HepG2 (cell line): ENCODE results near the gene PCDHGA5. TPM values are rescaled to one million over a fixed set of nuclear protein-coding genes. Genes with fewer than 3 reads are reported as not detected.

Experiments
- ARID5B ChIP-seq: IDR thresholded peaks from 2 replicates; pipeline ENCODE4 v1.4.0; 2020; ENCODE audit warnings: mild to moderate bottlenecking, missing genetic modification reagents
- CBX5 ChIP-seq: sonication (generic); formaldehyde crosslinking; IDR thresholded peaks from 2 replicates; pipeline ENCODE4 v1.4.0; 2020; ENCODE audit warnings: missing genetic modification reagents, borderline replicate concordance
- GABPB1 ChIP-seq: IDR thresholded peaks from 2 replicates; pipeline ENCODE4 v1.6.1; 2016; ENCODE audit warnings: mild to moderate bottlenecking, missing genetic modification reagents, moderate library complexity, missing compliant biosample characterization
- HIC2 ChIP-seq: sonication (generic); formaldehyde crosslinking; IDR thresholded peaks from 2 replicates; pipeline ENCODE4 v1.9.0; 2022; ENCODE audit warnings: low read depth, missing genetic modification reagents
- IKZF4 ChIP-seq: sonication (generic); formaldehyde crosslinking; IDR thresholded peaks from 2 replicates; pipeline ENCODE4 v1.5.1; 2020; ENCODE audit warnings: borderline replicate concordance, mild to moderate bottlenecking, low read depth, missing genetic modification reagents; ENCODE audit errors: not compliant biosample characterization
- MTERF4 ChIP-seq: sonication (generic); formaldehyde crosslinking; IDR thresholded peaks from 2 replicates; pipeline ENCODE4 v1.8.0; 2023; ENCODE audit warnings: mild to moderate bottlenecking, missing genetic modification reagents
- RARA ChIP-seq: IDR thresholded peaks from 2 replicates; pipeline ENCODE4 v1.6.1; 2016; ENCODE audit warnings: missing genetic modification reagents, missing compliant biosample characterization
- SMYD3 ChIP-seq: sonication (generic); formaldehyde crosslinking; IDR thresholded peaks from 2 replicates; pipeline ENCODE4 v1.8.1; 2023; ENCODE audit warnings: mild to moderate bottlenecking, missing genetic modification reagents
- UBTF ChIP-seq: sonication (generic); formaldehyde crosslinking; IDR thresholded peaks from 2 replicates; pipeline ENCODE4 v1.4.0; 2020; ENCODE audit warnings: mild to moderate bottlenecking, missing genetic modification reagents
- ZMYM4 ChIP-seq: sonication (generic); formaldehyde crosslinking; IDR thresholded peaks from 2 replicates; pipeline ENCODE4 v1.8.1; 2023; ENCODE audit warnings: mild to moderate bottlenecking, missing genetic modification reagents
- ZNF557 ChIP-seq: sonication (generic); formaldehyde crosslinking; IDR thresholded peaks from 2 replicates; pipeline ENCODE4 v1.4.0; 2020; ENCODE audit warnings: missing genetic modification reagents
- ZNF678 ChIP-seq: sonication (generic); formaldehyde crosslinking; IDR thresholded peaks from 2 replicates; pipeline ENCODE4 v1.4.0; 2020; ENCODE audit warnings: mild to moderate bottlenecking, missing genetic modification reagents
- polyA plus RNA-seq, 8 experiments: library from polyadenylated mRNA; depleted of rRNA in 3 of 8; stranded (reverse) in 7 of 8; unstranded in 1 of 8; fragments of >200 nt; fragmentation: Illumina TruSeq in 4 of 8; extraction: Trizol in 4 of 8; gene quantifications; 2 replicates each; pipeline versions ENCODE4 v1.2.1 to v1.2.3, GENCODE V29; 2011 to 2016; ENCODE audit warnings: low read depth in 4 of 8, missing spikeins in 1 of 8, mixed read lengths in 1 of 8; ENCODE audit not compliant: insufficient read depth in 1 of 8
- total RNA-seq, 5 experiments: library from RNA; depleted of rRNA; stranded (reverse); fragments of >200 nt; fragmentation: Illumina TruSeq; extraction: Trizol; gene quantifications; 2 replicates each; pipeline ENCODE4 v1.2.3, GENCODE V29; 2016; ENCODE audit warnings: low read depth in 1 of 5

Gene PCDHGA5
- total and polyA plus RNA-seq, 2 of the 13 experiments (the other 11 are each of a cell fraction or from before 2014, with no cell fraction given) = 0.27 to 0.32 TPM

- TF ChIP-seq ARID5B = peak; percentile 11
- TF ChIP-seq GABPB1 (CRISPR knock-in tag) = peak; percentile 98
- no peak; the same call in 1 of the 2 replicates for TF ChIP-seq ZNF557
- peak; percentile 89 for TF ChIP-seq ZNF678 (CRISPR knock-in tag)
- TF ChIP-seq HIC2 (CRISPR knock-in tag) = peak; percentile 51; the same call in 1 of the 2 replicates
- peak; percentile 97 for TF ChIP-seq ZMYM4 (CRISPR knock-in tag)
- peak; percentile 23 for TF ChIP-seq RARA (CRISPR knock-in tag)
- no peak for TF ChIP-seq SMYD3 (CRISPR knock-in tag)
- TF ChIP-seq MTERF4 (CRISPR knock-in tag) = no peak; the same call in 1 of the 2 replicates
- peak; percentile 61 for TF ChIP-seq IKZF4 (CRISPR knock-in tag)
- TF ChIP-seq UBTF (CRISPR knock-in tag) = peak; percentile 73
- peak; percentile 26; the same call in 1 of the 2 replicates for TF ChIP-seq CBX5 (CRISPR knock-in tag)
These were observed 43.5 kb upstream of the PCDHGA5 start, which contains the start of gene TAF7 (continued) for GRCh38 chr5:141320225-141321169.
